Vagina (tissue), 2 donors: ENCODE data around the gene ZNF831. TPM values are rescaled to one million over a fixed set of nuclear protein-coding genes. Genes with fewer than 3 reads are reported as not detected.

ENCODE experiments used
- DNase-seq, 2 donors: peaks; one replicate each; pipeline ENCODE4 v3.0.0-alpha.2; 2017; ENCODE audit errors: extremely low spot score in 2 of 2
- H3K27ac ChIP-seq: fragments of 200-600 bp; sonication (generic); one replicate; pipeline ENCODE4 v1.5.1; 2019
- H3K27me3 ChIP-seq: fragments of 200-600 bp; sonication (generic); one replicate; pipeline ENCODE4 v1.5.1; 2019
- H3K36me3 ChIP-seq, 2 donors: fragments of 200-600 bp; sonication (generic); one replicate each; pipeline ENCODE4 v1.5.1; 2017 to 2019
- H3K4me1 ChIP-seq: fragments of 200-600 bp; sonication (generic); one replicate; pipeline ENCODE4 v1.5.1; 2019
- H3K4me3 ChIP-seq, 2 donors: fragments of 200-600 bp; sonication (generic); 1 replicate in 1 of 2; 2 replicates in 1 of 2; pipeline ENCODE4 v1.5.1; 2016 to 2019
- H3K9me3 ChIP-seq: fragments of 200-600 bp; sonication (generic); one replicate; pipeline ENCODE4 v1.5.1; 2019
- POLR2A ChIP-seq, 2 donors: fragments of 450-650 bp; IDR thresholded peaks; one replicate each; pipeline ENCODE4 v1.6.1; 2017; ENCODE audit warnings: antibody characterized with exemption in 2 of 2, mild to moderate bottlenecking in 2 of 2, moderate library complexity in 2 of 2
- POLR2AphosphoS5 ChIP-seq, 2 donors: sonication (generic); formaldehyde crosslinking; IDR thresholded peaks; one replicate each; pipeline ENCODE4 v1.9.0; 2017; ENCODE audit warnings: antibody characterized with exemption in 2 of 2, mild to moderate bottlenecking in 2 of 2, low read depth in 1 of 2; ENCODE audit not compliant: insufficient read depth in 1 of 2
- intact Hi-C: fragments of 100-400 bp; cut with DNase I; formaldehyde crosslinking; loops from one replicate; pipeline ENCODE4 v1.15.1; 2023
- total RNA-seq: library from RNA; depleted of rRNA; stranded (reverse); fragments of >200 nt; gene quantifications from one replicate; pipeline ENCODE4 v1.2.3, GENCODE V29; 2016
- TF ChIP-seq, protein P1 (sequence below), 3 experiments: fragments of 450-650 bp in 2 of 3; fragments of 200-600 bp in 1 of 3; sonication (generic) in 1 of 3; IDR thresholded peaks; one replicate each; pipeline ENCODE4 v1.5.1; 2017 to 2019; ENCODE audit warnings: antibody characterized with exemption in 3 of 3, mild to moderate bottlenecking in 2 of 3, moderate library complexity in 2 of 3

Gene ZNF831
- total RNA-seq, 1 donor from 2014 or later = 2.2 TPM

DNA sequence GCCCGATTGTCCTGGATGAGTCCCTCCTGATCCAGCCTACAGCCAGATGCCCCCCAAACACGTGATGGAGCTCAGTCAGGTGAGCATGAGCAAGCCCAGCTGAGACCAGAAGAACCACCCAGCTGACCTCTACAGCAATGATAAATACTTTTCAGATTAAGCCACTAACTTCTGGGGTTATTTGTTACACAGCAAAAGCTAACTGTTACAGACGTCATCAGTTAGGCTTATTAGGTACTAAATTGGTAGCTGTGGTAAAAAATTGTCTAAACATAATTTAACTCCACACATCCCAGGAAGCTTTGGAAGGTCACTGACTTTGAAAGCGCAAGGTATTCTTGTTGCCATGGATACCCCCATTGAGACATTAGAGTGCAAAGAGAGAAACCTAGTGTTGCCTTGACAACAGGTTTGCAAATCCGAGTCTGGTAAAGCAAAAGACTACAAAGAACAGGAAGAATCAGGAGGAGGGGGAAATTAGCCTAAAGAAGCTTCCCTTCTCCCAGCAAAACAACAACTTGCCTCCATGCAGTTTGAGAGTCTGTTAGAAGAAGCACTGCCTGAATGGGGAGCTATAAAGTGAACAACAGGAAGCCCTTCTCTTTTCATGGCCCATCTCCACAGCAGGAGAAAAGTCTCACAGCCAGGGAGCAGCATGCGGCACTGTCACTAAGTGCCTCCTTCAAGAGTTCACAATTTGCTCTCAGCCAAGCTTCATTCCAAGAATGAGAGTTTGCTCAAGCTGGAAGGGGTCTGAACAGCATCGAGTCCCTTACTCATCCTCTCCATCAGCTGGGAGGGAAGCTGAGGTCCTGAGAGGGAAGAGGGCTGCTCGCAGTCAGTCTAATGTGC lies 41.7 kb upstream of the ZNF831 start:
- Histone ChIP-seq H3K36me3 (no peaks in the 10 kb centered on the region), H3K27me3 (no peaks in the 10 kb centered on the region), H3K9me3 (no peaks in the 10 kb centered on the region), H3K4me3 (no peak overlapping the region), H3K4me1 (no peaks in the 10 kb centered on the region), H3K27ac (no peak overlapping the region)
- intact Hi-C loops = no loop called here
- DNase-seq = no peak
- TF ChIP-seq POLR2A (IDR thresholded peaks at IDR 0.05) (no peak), POLR2AphosphoS5 (IDR thresholded peaks at IDR 0.05; ENCODE audit: insufficient read depth in 1 of 2, low read depth in 1 of 2) (no peak)
- TF ChIP-seq, protein P1, sequence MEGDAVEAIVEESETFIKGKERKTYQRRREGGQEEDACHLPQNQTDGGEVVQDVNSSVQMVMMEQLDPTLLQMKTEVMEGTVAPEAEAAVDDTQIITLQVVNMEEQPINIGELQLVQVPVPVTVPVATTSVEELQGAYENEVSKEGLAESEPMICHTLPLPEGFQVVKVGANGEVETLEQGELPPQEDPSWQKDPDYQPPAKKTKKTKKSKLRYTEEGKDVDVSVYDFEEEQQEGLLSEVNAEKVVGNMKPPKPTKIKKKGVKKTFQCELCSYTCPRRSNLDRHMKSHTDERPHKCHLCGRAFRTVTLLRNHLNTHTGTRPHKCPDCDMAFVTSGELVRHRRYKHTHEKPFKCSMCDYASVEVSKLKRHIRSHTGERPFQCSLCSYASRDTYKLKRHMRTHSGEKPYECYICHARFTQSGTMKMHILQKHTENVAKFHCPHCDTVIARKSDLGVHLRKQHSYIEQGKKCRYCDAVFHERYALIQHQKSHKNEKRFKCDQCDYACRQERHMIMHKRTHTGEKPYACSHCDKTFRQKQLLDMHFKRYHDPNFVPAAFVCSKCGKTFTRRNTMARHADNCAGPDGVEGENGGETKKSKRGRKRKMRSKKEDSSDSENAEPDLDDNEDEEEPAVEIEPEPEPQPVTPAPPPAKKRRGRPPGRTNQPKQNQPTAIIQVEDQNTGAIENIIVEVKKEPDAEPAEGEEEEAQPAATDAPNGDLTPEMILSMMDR (IDR thresholded peaks at IDR 0.05) = no peak

- no peak overlapping the region for H3K27ac ChIP-seq
- H3K9me3 ChIP-seq = no peaks in the 10 kb centered on the region
- intact Hi-C loops = no loop called here
- H3K27me3 ChIP-seq = no peaks in the 10 kb centered on the region
- H3K4me3 ChIP-seq = no peak overlapping the region
- DNase-seq = no peak
- H3K4me1 ChIP-seq = no peaks in the 10 kb centered on the region
- TF ChIP-seq, protein P1 (IDR thresholded peaks at IDR 0.05) = no peak
- TF ChIP-seq POLR2A (IDR thresholded peaks at IDR 0.05) (no peak), POLR2AphosphoS5 (IDR thresholded peaks at IDR 0.05; ENCODE audit: insufficient read depth in 1 of 2, low read depth in 1 of 2) (no peak)
- no peaks in the 10 kb centered on the region for H3K36me3 ChIP-seq
Observed at GRCh38 chr20:59122566-59122919, 41.1 kb upstream of the ZNF831 start.

DNA sequence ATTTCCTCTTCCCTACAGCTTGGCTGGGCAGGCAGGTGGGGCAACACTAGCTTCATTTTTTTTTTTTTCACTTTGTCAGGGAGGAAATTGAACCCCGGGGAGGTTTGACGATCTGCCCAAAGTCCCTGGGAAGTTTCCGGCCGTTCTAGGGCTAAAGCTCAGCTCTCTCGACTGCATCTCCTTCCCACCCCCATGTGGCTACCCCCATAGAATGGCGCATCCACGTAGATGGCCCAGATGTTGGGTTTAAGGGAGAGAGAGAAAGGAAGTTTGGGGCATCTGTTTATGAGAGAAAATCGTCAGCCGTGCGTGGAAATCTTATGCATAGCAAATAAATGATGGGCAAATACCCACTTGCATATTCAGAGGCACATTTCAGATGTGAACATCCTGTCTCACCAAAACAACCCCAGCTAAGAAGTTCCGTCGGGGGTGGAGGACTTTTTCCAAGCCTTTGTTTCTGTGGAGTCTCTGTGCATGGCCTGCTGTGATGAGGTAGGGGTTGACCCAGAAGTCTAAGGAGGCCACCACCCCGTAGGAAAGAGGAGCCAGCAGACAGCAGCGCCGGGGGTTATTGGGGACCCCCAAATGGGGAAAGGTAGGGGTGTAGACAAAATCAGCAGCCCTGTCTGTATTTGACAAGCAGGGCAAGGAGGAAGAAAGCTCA lies 40.5 kb upstream of the ZNF831 start:
- DNase-seq = no peak
- intact Hi-C loops = no loop called here
- H3K4me3 ChIP-seq = no peak overlapping the region
- no peaks in the 10 kb centered on the region for H3K4me1 ChIP-seq
- H3K36me3 ChIP-seq = no peaks in the 10 kb centered on the region
- H3K27me3 ChIP-seq = no peaks in the 10 kb centered on the region
- H3K27ac ChIP-seq = no peak overlapping the region
- no peak for TF ChIP-seq POLR2AphosphoS5 (IDR thresholded peaks at IDR 0.05; ENCODE audit: insufficient read depth in 1 of 2, low read depth in 1 of 2)
- no peak for TF ChIP-seq POLR2A (IDR thresholded peaks at IDR 0.05)
- TF ChIP-seq, protein P1 (IDR thresholded peaks at IDR 0.05) = no peak
- H3K9me3 ChIP-seq = no peaks in the 10 kb centered on the region

DNA sequence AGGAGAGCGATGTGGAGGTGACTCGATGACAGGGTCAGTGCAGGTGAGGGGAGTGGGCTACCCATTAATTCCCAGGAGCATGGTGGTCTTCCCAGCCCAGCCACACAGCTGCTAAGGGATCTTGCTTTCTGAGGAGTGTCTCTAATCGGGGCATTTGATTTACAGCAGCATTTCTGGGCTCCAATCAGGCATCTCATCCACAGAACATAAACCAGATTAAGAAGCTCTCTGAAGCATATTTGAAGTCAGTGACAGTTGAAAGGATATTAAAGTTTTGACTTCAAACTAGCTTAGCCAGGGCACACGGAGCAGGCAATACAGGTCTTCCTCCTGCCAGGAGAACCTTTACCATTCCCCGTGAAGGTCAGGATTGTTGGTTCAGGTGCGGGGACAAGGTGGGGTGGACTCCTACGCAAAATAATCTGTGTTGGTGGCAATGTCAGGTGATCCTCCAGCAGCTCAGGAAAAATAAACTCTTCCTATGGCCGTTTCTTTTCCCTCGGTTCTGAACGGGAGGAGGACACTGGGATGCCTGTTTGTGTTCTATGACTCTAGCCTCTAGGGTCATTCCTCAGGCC lies 39.9 kb upstream of the ZNF831 start:
- TF ChIP-seq, protein P1 (IDR thresholded peaks at IDR 0.05) = no peak
- TF ChIP-seq POLR2AphosphoS5 (IDR thresholded peaks at IDR 0.05; ENCODE audit: insufficient read depth in 1 of 2, low read depth in 1 of 2) = no peak
- TF ChIP-seq POLR2A (IDR thresholded peaks at IDR 0.05) = no peak
- Histone ChIP-seq H3K9me3 (no peaks in the 10 kb centered on the region), H3K4me3 (no peak overlapping the region), H3K27me3 (no peaks in the 10 kb centered on the region), H3K36me3 (no peaks in the 10 kb centered on the region), H3K27ac (no peak overlapping the region), H3K4me1 (no peaks in the 10 kb centered on the region)
- intact Hi-C loops = no loop called here
- no peak for DNase-seq
